Activated CD4-positive, CD25-positive, alpha-beta regulatory T cell treated with anti-CD3 and anti-CD28 coated beads, Interleukin-2, amount 50 U/mL, for 16 hours (primary cell): Measurements from ENCODE around the gene KCNH1.

Source experiments
- DNase-seq: peaks from one replicate; pipeline ENCODE4 v3.0.0-alpha.2; 2020; ENCODE audit warnings: low read depth, low spot score

KCNH1 gene

DNA sequence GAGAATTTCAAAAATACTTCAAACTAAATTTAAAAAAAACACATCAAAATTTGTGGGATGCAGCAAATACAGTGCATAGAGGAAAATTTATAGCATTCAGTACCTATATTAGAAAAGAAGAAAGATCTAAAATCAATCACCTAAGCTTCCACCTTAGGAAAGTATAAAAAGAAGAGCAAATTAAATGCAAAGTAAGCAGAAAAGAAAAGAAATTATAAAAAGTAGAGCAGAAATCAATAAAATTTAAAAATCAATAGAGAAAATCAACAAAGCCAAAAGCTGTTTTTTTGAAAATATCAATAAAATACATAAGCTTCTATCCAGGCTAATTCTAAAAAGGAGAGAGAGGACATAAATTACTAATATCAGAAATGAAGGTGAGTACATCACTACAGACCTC lies 255.4 kb downstream of the KCNH1 start:
- no peak for DNase-seq

DNA sequence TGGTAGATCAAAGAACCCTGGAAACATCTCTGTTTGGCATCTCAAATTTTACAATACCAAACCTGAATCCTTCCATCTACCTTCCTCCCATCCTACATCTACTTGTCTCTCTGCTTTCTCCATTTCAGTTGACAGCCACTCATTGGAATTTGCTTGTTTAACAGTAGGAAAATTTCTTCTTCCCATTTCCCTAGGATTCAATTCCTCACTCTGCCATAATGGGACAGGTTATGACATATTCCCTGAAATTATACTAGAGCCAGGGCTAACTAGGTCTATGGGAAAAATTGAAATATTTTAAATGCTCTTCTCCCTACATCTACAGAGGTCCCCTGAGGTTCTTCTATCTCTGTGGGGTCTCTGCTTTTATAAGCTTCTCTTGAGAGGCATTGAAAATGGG lies 257.7 kb downstream of the KCNH1 start:
- no peak for DNase-seq

DNA sequence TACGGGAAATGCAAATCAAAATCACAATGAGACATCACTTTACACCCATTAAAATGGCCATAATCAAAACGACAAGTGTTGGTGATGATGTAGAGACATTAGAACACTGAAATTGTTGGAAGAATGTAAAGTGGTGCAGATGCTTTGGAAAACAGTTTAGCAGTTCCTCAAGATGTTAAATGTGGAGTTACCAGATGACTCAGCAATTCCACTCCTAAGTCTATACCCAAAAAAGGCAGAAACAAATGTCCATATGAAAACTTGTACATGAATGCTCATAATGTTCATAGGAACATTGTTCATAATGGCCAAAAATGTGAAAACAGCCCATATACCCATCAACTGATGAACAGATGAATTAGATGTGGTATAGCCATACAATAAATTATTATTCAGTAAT lies 267.4 kb downstream of the KCNH1 start:
- DNase-seq = no peak

DNA sequence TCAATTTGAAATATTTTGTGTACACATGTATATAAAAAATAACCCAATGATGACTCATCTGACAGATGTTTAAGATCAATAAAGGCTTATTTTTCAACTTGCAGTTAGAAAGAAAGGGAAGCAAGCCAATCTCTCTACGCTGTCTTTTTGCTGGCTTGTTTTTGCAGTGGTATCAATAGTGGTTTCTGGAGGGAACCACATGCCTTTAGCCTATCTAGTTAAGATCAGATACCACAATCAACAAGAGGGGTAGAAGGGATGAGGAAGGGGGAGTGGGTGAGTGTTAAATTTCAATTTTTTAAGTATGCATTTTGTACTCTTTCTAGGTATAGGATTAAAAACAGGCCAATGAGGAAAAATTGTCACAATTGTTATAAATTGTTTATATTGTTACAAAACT lies 276.2 kb downstream of the KCNH1 start:
- DNase-seq = no peak

DNA sequence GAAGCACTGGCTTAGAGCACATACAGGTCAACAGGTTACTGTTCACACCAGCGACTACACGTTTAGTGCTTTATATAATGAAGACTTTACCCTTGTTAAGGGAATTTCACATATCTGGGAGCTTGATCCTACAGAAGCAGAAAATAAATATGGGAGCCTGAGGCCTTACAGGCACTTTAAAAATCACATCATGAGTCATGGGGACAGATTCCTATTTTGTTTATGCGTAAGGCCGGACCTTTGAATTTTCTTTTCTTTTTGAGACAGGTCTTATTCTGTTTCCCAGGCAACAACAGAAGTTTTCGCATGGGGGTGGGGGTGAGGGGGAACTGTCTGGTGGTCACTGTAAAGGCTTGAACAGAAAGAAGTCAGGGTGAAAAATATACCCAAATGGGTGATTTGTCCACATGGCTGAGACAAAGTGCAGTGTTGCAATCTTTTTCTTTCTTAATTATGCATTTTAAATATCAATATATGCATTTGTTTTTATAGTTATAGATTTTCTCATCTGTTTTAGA lies 276.7 kb downstream of the KCNH1 start:
- DNase-seq = no peak

DNA sequence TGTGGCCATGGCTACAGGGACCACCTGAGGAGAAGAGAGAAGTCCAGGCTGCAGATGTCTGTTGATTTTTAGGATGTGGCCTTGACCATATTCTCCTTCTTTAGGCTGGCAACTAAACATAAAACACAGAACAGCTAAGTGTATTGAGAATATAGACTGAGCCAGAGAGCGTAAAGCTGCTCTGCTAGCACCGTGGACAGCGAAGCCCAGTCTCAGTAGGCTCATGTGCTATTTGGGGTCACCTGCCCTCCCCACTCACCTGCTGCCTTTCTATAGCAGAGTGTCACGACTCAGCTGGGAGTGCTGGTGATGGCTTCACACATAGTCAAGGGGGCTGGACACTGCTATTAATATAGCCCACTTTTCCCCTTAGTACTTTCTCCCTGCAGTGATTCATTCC lies 278.5 kb downstream of the KCNH1 start:
- DNase-seq = no peak

DNA sequence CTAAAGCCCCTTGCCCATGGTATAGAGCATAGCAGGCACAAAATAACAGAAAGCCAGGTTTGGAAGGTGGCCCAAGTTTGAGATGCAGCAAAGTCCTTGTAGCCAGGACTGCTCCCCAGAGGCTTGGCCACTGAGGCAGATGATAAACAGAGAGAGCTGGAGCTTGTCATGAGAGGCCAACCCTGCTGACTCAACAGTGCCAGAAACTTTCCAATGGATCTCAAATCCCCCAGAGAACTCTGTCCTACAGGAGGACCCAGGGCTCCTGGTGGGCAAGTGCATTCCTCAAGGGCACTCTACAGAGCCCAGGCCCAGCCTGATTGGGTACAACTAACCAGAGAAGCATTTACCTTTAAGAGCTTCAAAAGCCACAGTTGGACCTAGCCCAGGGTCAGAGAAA lies 280.7 kb downstream of the KCNH1 start:
- DNase-seq = no peak

DNA sequence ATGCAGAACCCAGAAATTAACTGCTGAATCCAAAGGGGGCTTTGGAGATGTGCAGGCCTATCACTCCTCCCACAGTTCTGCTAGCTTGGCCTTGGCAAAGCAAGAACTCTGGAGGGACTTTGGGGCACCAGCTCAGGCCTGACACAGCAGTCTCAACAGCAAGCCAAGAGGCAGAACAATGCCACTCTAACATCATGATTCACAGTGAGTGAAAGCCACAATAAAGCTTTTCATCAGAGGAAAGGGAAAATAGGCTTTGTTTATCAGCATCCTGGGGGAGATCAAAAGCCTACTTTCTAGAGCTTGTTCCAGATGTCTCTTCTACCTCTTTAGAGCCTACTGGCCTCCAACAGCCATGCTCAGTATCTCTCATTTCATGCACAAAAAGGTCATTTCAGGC lies 283.4 kb downstream of the KCNH1 start:
- no peak for DNase-seq

DNA sequence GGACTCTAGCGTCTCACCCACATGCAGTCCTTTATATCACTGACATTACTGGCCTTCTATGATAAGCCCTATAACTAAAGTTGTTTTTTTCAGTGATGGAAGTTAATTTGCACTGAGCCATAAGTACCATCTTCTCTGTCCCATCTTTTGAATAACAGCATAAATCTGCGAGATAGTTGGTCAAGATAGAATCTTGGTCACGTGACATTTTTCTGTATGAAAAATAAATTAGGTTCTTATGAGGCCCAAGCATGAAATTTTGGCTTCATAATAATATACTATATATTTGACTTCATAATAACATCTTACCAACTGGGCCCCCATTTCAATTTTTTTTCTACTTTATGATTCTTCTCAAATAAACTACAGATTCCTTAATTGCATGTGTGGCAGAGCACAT lies 285.5 kb downstream of the KCNH1 start:
- DNase-seq = no peak

DNA sequence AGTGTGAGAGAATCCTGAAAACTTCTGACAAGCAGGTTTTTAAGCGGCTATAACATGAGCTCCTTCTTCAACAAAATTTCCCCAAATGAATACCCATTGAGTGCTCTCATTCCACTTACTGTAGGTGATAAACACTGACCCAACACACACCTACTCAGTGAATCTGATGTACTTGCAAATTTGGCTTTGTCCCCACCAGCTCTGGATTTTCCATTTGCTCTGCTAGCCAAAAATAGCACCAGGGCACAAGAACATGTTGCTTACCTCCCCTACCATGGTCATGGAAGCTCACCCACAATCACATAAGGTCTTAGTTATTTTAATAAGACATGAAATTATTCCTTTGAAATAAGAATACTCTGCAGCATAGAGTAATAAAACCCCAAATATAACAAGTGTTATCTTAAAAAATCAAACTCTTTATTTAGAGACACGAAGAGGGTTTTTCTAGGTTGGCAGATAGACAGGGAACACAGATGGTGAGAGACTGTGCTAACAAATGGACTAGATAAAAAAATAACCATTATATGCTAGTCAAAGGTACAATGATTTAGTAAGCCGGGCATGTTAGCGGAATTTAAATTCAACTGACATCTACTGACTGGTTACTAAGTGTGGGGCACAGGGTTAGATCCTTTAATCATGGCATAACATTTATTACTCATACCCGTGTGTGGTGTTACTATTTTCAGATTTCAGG lies 291.9 kb downstream of the KCNH1 start:
- DNase-seq = no peak

DNA sequence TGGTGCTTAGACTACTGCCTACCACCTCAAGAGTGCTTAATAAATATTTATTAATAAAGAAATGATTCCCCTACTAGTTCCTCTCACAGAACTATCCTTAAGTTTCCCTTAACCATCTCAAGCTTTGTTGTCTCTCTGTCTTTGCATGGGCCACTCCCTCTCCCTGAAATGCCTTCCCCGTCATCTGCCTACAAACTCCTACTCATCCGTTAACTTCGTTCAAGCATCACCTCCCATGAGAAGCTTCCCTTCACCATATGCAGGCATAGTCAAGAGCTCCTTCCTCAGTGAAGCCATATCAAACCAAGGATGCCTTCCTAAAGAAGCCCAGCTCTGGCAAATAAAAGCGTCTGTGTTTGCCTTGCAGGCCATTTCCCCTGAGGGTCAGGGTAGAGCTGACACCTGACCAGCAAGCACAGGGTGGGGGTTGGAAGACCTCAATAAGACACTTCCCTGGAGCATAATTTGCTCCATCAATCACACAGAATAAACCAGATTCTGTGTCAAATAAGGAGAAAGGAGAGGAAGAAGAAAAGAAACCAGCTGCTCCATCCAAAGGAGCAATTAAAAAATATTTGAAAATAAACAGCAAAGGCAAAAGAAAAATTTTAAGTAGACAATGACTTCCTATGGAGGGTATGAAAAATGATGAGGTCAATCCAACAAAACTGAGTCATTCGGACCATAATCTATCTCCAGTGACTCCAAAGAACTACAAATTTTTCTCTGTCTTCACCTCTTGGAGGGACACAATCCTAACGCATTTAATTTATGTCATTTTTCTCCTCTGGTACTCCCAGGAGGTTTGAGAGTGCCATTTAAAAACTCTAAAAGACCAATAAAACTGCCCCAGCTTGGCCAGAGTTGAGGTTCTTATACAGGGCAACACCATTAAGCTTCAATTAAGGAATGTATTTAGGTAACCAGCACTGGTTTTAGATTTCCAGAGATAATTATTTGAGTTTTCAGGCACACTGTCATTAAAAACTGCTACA lies 303.6 kb downstream of the KCNH1 start:
- no peak for DNase-seq

DNA sequence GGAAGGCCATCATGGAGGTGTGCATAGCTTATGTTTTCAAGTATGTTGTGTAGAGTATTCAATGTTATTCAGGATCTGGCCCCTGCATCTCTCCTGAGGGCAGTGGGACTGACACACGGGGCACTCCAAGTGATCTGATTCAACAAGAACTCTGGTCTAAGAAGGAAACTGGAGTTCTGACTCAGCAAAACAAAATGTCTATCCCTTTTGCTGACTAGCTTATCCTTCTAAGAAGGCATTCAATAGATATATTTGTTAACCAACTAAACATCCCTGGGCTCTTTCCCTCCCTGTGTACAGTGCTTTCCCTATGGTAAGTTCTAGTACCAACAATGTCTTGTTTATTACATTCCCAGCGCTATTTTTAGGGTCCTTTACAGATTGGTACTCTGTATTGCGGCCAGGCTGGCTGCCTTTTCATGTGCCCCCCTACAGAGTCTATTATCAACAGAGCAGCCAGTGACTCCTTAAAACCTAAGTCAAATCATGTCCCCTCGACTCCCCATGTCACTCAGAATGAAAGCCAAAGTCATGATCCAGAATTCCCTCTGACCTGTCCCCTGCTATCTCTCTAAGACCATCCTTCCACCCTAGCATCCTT lies 304.9 kb downstream of the KCNH1 start:
- no peak for DNase-seq

DNA sequence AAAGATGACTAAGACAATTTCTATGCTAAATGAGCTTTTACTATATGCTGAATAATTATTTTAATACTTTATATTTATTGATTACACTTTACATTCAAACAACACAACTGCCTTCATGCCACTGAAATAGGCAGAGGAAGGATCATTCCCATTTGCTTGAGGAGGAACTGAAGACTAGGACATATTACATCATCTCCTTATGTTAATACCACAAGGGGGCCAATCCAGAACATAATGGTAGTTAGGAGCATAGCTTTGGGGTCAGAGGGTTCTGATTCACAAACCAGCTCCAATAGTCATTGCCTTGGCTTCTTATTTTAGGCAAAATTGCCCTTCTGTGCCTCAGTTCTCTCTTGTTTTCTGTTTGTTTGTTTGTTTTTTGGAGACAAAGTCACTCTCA lies 306.5 kb downstream of the KCNH1 start:
- no peak for DNase-seq

DNA sequence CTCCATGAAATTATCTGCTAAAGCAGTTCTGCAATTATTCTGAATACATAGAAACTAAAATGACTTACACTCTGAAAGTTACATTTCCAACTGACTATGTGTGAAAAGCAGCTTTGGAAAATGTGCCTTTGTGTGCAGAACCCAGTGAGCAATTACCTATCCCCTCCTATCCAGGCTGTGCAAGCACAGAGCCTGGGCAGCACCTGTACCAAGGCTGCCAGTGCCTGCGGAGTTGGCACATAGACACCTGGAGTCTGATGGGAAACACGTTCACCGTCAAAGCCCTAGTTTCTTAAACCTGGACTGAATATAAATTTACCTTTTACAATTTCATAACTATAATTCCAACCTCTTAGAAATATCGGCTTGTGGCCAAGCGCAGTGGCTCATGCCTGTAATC lies 307.3 kb downstream of the KCNH1 start:
- no peak for DNase-seq

DNA sequence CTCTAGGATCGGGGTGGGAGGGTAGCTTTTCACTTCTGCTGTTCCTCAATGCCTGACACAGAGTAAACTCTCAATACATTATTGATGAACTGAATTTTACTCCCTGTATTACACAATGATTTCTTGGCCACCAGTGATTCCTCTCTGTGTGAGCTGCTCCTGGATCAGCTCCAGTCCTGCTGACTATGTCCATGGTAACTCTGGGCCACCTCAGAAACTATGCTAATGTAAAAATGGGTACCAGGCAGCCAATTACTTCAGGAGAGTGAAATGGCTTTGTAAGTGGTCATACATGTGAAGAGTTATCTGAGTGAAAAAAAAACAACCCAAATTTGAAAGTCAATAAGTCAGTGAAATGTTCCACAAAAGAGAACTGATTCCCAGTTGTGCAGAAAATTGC lies 311.0 kb downstream of the KCNH1 start:
- DNase-seq = no peak

DNA sequence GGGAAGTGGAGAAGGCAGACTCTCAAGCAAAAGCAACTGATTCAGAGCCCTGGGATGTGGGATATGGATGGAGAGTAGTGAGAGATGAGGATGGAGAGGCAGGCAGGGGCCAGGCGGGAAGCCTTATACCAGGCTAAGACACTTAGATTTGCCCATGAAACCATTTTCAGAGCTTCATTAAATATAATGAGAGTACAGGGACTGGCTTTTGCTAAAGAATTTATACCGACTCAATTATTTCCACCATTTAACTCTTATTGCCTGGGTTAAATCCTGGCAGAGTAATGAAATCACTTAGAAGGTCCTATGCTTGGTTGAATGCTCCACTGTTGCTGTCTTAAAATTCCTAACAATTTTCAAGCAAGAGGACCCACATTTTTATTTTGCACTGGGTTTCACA lies 311.7 kb downstream of the KCNH1 start:
- no peak for DNase-seq

DNA sequence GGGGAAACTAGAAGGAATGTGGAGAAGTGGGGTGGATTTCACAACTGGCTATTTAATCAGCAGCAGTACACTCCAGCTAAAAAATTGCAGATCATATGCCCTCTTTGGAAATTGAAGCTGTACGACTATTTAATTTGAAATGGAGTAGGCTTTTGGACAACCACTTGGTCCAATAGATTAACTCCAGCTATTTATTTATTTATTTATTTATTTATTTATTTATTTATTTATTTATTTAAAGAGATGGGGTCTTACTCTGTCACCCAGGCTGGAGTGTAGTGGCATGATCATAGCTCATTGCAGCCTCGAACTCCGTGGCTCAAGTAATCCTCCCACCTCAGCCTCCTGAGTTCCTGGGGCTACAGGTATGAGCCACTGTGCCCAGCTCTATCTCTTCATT lies 312.3 kb downstream of the KCNH1 start:
- no peak for DNase-seq

DNA sequence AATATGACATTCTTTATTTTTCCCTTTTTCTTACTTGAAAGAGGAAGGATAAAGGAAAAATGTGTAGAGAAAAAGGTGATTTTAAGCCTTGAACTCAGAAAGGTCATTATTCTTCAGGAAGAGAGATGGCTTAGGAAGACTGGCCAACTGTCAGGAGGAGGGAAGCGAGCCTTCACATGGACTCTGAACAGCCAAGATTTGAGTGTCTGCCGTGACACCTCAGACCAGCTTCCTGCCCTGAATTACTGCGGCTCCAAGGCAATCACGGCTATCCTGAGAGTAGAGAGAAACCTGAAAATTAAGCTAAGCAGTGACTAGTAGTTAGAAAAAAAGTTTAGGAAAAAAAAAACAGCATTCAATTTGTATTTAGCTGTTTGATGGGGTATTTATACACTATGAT lies 314.7 kb downstream of the KCNH1 start:
- no peak for DNase-seq

DNA sequence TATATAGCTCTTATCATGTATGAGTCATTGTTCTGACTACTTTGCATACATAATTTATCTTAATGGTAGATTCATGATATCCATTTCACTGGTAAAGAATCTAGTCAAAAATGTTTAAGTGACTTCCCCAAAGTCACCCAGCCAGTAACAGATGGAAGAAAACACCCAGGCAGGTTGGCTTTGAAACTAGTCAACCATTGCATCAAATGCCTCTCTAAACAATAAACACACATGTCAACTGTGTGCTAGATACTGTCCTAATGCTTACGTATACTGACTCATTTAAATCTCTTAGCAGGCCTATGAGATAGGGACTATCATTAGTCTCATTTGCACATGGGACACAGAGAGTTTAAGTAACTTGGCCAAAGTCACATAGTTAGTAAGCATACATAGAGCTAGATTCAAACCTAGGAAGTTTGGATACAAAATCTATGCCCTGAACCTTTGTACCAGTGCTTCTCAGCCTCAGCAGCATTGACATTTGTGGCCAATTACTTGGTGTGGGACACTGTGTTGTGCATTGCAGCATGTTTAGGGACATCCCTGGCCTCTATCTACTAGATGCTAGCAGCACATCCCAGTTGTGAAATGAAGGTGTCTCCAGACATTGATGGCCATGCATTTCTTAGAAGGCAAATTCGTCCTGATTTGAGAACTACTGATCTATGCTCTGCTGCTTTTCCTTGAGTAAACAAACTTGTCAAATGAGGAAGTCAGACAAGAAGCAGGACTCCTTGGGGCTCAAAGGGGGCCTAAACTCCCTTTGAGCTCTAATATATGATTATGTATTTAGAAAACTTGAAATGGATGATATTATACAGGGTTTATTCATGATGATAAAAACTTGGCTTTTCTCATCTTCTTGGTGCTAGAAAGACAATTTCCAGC lies 316.3 kb downstream of the KCNH1 start:
- DNase-seq = no peak

DNA sequence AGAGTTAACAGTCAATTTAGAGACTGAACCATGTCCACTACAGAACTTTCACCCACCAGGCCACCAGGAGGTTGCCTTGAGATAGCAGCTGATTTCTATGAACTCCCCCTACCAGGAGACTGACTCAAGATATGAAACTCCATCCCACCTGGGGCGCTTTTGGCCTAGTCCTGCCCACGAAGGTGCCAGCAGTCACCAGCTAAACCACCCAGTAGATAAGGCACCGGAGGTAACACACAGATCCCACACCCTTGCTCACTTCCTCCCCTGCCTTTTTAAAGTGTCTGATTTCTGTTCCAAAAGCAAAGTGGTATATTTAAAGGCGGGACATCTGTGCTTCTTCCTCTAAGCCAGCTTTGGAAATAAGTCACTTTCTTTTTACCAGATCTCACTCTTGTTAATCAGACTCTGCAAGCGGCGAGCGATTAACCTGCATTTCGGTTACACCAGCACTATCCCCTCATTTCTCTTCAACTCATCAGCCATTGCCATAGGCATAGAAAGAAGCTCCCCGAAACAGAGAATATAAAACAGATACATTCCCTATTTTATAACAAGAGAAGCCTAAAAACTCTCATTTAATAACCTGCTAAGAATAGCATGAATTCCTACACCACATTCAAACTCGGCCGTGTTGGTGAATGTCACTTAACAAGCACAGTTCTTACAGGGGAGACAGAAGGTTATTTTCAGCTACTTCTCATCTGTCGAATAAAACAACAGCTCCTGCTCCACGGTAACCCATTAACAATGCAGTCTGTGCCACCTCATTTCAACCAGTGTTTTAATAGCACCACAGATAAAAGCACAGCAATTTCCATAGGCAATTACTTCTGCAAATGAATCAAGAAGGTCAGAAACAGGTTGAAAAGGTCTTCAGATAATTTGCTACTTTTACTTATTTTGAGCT lies 318.1 kb downstream of the KCNH1 start:
- DNase-seq = no peak
